GM12878 (cell line): Measurements from ENCODE around the gene CD83.

Experiments
- CTCF ChIP-seq, 3 experiments: IDR thresholded peaks in 2 of 3; conservative IDR thresholded peaks in 1 of 3; 2 replicates each; pipeline ENCODE4 v1.5.1; 2011; ENCODE audit warnings: low read depth in 3 of 3, low read length in 3 of 3, mild to moderate bottlenecking in 3 of 3, control low read depth in 2 of 3, moderate library complexity in 2 of 3, inconsistent platforms in 1 of 3, mixed read lengths in 1 of 3; ENCODE audit not compliant: control insufficient read depth in 2 of 3, insufficient read depth in 1 of 3; ENCODE audit errors: extremely low read depth in 1 of 3
- PRDM15 ChIP-seq: fragments of 450-650 bp; formaldehyde crosslinking; IDR thresholded peaks from 2 replicates; pipeline ENCODE4 v1.4.0; 2020; ENCODE audit warnings: mild to moderate bottlenecking, moderate library complexity
- TCF12 ChIP-seq: IDR thresholded peaks from 2 replicates; pipeline ENCODE4 v1.6.1; 2011; ENCODE audit warnings: low read depth, mild to moderate bottlenecking, low read length

- TF ChIP-seq TCF12 (no peak), CTCF (IDR thresholded peaks at IDR 0.05 in 2 of 3, conservative IDR thresholded peaks at IDR 0.05 in 1 of 3; ENCODE audit: control insufficient read depth in 2 of 3, extremely low read depth in 1 of 3, insufficient read depth in 1 of 3, low read depth in 3 of 3, low read length in 3 of 3) (no peak), PRDM15 (CRISPR knock-in tag) (no peak)
Observed at GRCh38 chr6:14159090-14159489, 41.5 kb downstream of the CD83 start.
